NCI-H2029 (cell line): ENCODE measurements around the gene LRIG1.
"Not testable (repeated sequence)": the region's sequence is repeated elsewhere in the genome, so short reads cannot be mapped to it uniquely, and the experiment has no call there.

Experiments used
- DNase-seq: peaks from one replicate; lab custom pipeline; 2025; lab: John Stamatoyannopoulos, UW

The LRIG1 gene

GRCh38 chr3:66441129-66441528 is 59.7 kb downstream of the LRIG1 start:
- DNase-seq, result no peak

- no peak for DNase-seq
Observed at GRCh38 chr3:66439666-66440344, 61.0 kb downstream of the LRIG1 start.

- no peak for DNase-seq
Observed at GRCh38 chr3:66438046-66438445, 62.8 kb downstream of the LRIG1 start.

- no peak for DNase-seq
Observed at GRCh38 chr3:66437341-66437929, 63.4 kb downstream of the LRIG1 start.

GRCh38 chr3:66435989-66436388 is 64.8 kb downstream of the LRIG1 start:
- no peak for DNase-seq

- DNase-seq, result no peak
Observed at GRCh38 chr3:66434726-66435125, 66.1 kb downstream of the LRIG1 start.

GRCh38 chr3:66433522-66433782 is 67.4 kb downstream of the LRIG1 start:
- DNase-seq, result no peak

- no peak for DNase-seq
Observed at GRCh38 chr3:66432767-66433521, 67.9 kb downstream of the LRIG1 start.

- no peak for DNase-seq
Observed at GRCh38 chr3:66432041-66432766, 68.6 kb downstream of the LRIG1 start.

- DNase-seq, result no peak
Observed at GRCh38 chr3:66431494-66431893, 69.3 kb downstream of the LRIG1 start.

GRCh38 chr3:66430876-66431275 is 69.9 kb downstream of the LRIG1 start:
- no peak for DNase-seq

- DNase-seq, result peak; percentile 78
Observed at GRCh38 chr3:66428733-66429132, 72.1 kb downstream of the LRIG1 start.

GRCh38 chr3:66427951-66428474 is 72.8 kb downstream of the LRIG1 start:
- DNase-seq, result no peak

- no peak for DNase-seq
Observed at GRCh38 chr3:66427352-66427751, 73.5 kb downstream of the LRIG1 start.

- no peak for DNase-seq
Observed at GRCh38 chr3:66426135-66426534, 74.7 kb downstream of the LRIG1 start.

- no peak for DNase-seq
Observed at GRCh38 chr3:66425576-66426114, 75.2 kb downstream of the LRIG1 start.

- no peak for DNase-seq
Observed at GRCh38 chr3:66425032-66425431, 75.8 kb downstream of the LRIG1 start.

- no peak for DNase-seq
Observed at GRCh38 chr3:66423791-66424190, 77.0 kb downstream of the LRIG1 start.

GRCh38 chr3:66421893-66422292 is 78.9 kb downstream of the LRIG1 start:
- not testable (repeated sequence) for DNase-seq

GRCh38 chr3:66421144-66421543 is 79.7 kb downstream of the LRIG1 start:
- DNase-seq, result not testable (repeated sequence)

GRCh38 chr3:66419036-66419435 is 81.8 kb downstream of the LRIG1 start:
- no peak for DNase-seq

- DNase-seq, result peak; percentile 81
Observed at GRCh38 chr3:66418475-66418931, 82.3 kb downstream of the LRIG1 start.
